Activated CD8-positive, alpha-beta memory T cell treated with anti-CD3 and anti-CD28 coated beads, Interleukin-2, amount 50 U/mL, for 4 hours (primary cell): ENCODE data around the gene EML1.

ENCODE experiments used
- DNase-seq: peaks from one replicate; pipeline ENCODE4 v3.0.0-alpha.2; 2020

The EML1 gene

GRCh38 chr14:99910337-99911309 is 117.4 kb downstream of the EML1 start:
- DNase-seq, result no peak

- DNase-seq, result no peak
Observed at GRCh38 chr14:99915305-99916090, 122.3 kb downstream of the EML1 start.

- no peak for DNase-seq
Observed at GRCh38 chr14:99916091-99916383, 122.8 kb downstream of the EML1 start.

DNA sequence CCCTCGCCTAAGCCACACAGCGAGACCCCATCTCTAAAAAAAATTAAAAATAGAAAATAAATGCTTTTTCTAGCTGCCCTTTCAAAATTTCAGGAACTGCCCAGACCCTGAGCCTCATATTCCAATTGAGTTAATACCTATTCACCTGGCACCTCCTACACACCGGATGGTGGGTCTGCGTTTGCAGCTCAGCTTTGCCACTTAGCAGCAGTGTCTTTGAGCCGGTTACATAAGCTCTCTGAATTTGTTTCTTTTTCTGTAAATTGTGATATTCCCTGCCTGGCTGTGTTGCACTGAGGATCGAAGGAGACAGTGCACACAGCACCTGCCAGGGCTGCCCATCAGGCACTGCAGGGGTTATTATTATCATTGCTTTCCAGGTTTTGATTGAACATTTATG is 125.6 kb downstream of the EML1 start:
- no peak for DNase-seq

- no peak for DNase-seq
Observed at GRCh38 chr14:99921425-99921824, 128.2 kb downstream of the EML1 start.

DNA sequence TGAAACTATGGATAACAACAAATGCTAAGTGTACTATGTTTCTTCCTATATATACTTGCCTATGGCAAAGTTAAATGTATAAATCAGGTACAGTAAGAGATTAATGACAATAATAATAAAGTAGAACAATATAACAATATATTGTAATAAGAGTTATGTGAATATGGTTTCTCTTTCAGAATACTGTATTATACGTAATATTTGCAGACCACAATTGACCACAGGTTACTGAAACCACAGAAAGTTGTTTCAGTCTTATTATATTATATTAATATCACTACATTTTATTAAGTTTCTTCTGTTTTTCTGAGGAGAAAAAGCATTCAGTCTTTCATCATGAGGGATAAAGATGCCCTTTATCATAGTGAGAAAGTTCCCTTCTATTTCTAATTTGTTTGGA is 131.2 kb downstream of the EML1 start:
- no peak for DNase-seq

DNA sequence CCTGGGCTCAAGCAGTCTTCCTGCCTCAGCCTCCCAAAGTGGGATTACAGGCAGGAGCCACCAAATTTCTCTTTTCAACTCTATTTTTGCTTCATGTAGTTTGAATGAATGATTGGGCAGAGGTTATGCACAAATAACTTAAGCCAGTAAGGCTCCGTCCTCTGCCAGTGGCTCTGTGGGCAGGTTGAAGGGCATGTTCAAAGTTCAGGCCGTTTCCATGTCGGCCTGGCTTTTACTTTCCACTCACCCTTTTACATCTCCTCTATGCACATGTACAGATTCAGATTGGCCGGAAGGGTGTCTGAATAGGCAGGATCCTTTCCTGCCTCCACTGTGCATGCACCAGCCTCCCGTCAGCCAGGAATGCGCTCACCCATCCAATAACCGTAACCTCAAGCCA is 132.3 kb downstream of the EML1 start:
- no peak for DNase-seq

- no peak for DNase-seq
Observed at GRCh38 chr14:99928963-99929362, 135.8 kb downstream of the EML1 start.

DNA sequence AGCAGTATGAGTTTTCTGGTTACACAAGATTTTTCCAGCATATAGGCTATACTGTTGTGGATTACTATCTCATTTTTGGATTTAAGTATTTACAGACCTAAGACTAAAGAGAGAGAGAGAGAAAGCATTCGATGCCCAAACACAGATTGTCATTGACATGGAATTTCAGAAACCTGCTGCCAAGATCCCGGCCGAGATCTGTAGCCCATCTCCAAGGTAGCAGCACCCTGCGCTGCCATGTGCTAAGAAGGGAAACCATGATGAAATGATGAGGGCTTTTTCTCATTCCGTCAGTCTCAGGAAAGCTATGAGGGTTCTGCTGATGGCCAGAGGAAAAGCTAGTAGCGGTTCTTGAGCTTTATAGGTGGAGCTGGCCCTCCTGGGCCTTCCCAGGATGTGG is 136.4 kb downstream of the EML1 start:
- no peak for DNase-seq

GRCh38 chr14:99930420-99931274 is 137.4 kb downstream of the EML1 start:
- DNase-seq, result no peak

GRCh38 chr14:99931308-99931707 is 138.1 kb downstream of the EML1 start:
- no peak for DNase-seq

GRCh38 chr14:99936056-99936455 is 142.8 kb downstream of the EML1 start:
- DNase-seq, result no peak

GRCh38 chr14:99936738-99937474 is 143.7 kb downstream of the EML1 start:
- no peak for DNase-seq

GRCh38 chr14:99937475-99938244 is 144.4 kb downstream of the EML1 start:
- DNase-seq, result no peak

DNA sequence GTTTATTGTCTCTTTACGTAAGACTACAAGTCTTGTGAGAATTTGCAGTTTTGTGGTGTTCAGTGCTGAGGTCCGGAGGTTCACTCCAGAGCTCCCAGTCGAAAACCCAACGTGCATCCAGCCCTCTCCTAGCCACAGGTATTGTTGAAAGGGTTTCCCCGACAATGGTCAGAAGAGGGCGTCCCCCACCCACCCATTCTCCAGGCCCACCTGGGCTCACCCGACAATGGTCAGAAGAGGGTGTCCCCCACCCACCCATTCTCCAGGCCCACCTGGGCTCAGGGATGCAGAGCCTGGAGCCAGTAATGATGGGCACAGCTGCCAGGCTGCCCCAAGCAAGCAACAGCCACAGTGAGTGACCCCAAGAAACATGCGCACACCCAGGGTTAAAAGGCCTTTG is 145.2 kb downstream of the EML1 start:
- DNase-seq, result no peak

DNA sequence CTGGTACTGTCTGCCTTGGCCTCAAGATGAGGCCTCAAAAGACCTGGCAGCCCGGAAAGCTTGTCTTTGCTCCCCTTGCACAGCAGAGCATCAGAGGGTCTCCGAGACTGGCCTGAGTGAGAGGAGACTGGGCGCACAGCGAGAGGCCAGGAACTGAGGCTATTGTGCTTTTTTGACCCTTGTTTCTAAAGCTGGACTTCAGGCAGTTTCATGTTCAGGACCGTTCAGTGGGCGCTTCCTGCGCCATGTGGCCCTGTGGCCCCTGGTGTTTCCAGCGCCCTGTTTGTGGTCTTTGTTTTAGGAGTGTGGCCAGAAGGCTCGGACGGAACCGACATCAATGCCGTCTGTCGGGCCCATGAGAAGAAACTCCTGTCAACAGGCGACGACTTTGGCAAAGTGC is 145.7 kb downstream of the EML1 start:
- DNase-seq, result no peak

- no peak for DNase-seq
Observed at GRCh38 chr14:99939421-99939820, 146.2 kb downstream of the EML1 start.

DNA sequence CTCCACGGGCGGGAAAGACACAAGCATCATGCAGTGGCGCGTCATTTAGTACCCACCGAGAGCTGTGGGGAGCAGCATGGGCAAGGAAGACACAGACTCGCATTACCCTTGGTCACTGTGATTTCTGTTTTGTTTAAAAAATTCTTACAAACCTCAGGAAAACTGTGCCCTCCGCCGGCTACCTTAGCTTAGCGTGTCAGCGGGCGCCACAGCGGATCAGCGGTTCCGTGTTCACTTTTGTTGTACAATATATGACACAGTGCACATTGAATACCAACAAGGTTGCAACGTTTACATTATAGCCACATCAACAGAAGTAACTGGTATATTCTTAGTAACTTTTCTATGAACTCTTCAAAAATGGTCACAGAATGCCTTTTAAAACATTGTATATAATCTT is 146.9 kb downstream of the EML1 start:
- no peak for DNase-seq

DNA sequence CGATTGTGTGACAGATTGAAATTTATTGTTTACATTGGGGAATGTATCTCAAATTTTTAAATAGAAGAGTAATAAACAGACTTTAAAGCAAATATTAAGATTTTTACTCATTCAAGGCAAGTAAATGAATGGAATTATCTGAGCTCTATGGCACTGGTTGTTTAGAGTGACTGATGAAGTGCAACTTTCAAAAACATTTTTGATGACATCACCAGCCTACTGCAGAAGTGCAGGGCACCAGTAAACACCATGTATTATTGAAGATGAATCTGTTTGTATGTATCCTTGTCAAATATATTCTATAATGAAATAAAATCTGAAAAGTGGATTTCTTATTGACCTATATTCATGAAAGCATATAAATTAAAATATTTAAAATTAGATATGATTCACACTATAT is 148.0 kb downstream of the EML1 start:
- DNase-seq, result no peak

- no peak for DNase-seq
Observed at GRCh38 chr14:99943620-99944019, 150.4 kb downstream of the EML1 start.

DNA sequence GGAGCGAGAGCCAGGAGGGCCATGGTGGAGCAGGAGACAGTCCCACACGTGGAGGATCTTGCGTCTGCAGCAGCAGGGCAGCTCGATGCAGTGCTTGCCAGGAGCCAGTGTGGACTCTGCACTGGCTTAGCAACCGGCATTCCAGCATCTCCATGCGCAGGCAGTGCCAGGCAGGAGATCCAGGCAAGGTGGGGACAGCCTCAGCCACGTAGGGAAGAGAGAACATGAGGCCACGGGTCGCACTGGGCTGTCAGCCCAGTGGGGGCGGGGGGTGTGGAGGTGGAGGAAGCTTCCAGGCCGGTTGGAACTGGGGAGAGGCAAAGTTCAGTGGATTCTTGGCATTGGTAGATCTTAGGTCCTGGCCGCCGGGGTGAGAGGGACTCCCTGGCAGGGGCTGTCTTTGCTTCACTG is 151.0 kb downstream of the EML1 start:
- no peak for DNase-seq
